ENCODE results near the gene ULK4.

ULK4 gene

GRCh38 chr3:41248525-41248924, 713.4 kb downstream of the ULK4 start:
- H2AFZ ChIP-seq (ENCODE audit: low read length), result no peak overlapping the region
- TF ChIP-seq EZH2phosphoT487 (IDR thresholded peaks at IDR 0.05; ENCODE audit: borderline replicate concordance) (no peak), CTCF (conservative IDR thresholded peaks at IDR 0.05; ENCODE audit: low read length) (no peak)
- H3K9me2 ChIP-seq (replicated peaks; ENCODE audit: low read depth, low read length), result no peaks in the 10 kb centered on the region
- H4K20me1 ChIP-seq (ENCODE audit: insufficient read depth, low read length, poor library complexity, severe bottlenecking), result no peaks in the 10 kb centered on the region
- no peaks in the 10 kb centered on the region for H3K9me3 ChIP-seq (ENCODE audit: insufficient read depth, low read depth, low read length)
- H3K9ac ChIP-seq (ENCODE audit: low read depth, low read length, poor library complexity, severe bottlenecking), result no peak overlapping the region
- H3K4me1 ChIP-seq (ENCODE audit: insufficient read depth, low read length, poor library complexity, severe bottlenecking), result no peaks in the 10 kb centered on the region
- H3F3A ChIP-seq (ENCODE audit: low read depth), result no peaks in the 10 kb centered on the region
- no peaks in the 10 kb centered on the region for H3K79me2 ChIP-seq (ENCODE audit: insufficient read depth, low read length)
- H3K36me3 ChIP-seq (ENCODE audit: insufficient read depth, low read length), result peaks cover 5% of the 10 kb centered on the region; the same call in 1 of the 2 replicates
- H3K27me3 ChIP-seq (ENCODE audit: insufficient read depth, low read length, poor library complexity, severe bottlenecking), result no peaks in the 10 kb centered on the region
- H3K4me3 ChIP-seq (ENCODE audit: low read length, poor library complexity, severe bottlenecking), result no peak overlapping the region
- H3K4me2 ChIP-seq (ENCODE audit: low read depth, low read length, poor library complexity, severe bottlenecking), result no peak overlapping the region

- no peaks in the 10 kb centered on the region for H3K79me2 ChIP-seq (ENCODE audit: insufficient read depth, low read length)
- no peaks in the 10 kb centered on the region for H3K4me1 ChIP-seq (ENCODE audit: insufficient read depth, low read length, poor library complexity, severe bottlenecking)
- H3K4me3 ChIP-seq (ENCODE audit: low read length, poor library complexity, severe bottlenecking), result no peak overlapping the region
- H3K36me3 ChIP-seq (ENCODE audit: insufficient read depth, low read length), result peaks cover 5% of the 10 kb centered on the region; the same call in 1 of the 2 replicates
- H3K4me2 ChIP-seq (ENCODE audit: low read depth, low read length, poor library complexity, severe bottlenecking), result no peak overlapping the region
- no peak overlapping the region for H2AFZ ChIP-seq (ENCODE audit: low read length)
- no peaks in the 10 kb centered on the region for H3F3A ChIP-seq (ENCODE audit: low read depth)
- no peaks in the 10 kb centered on the region for H3K9me2 ChIP-seq (replicated peaks; ENCODE audit: low read depth, low read length)
- H4K20me1 ChIP-seq (ENCODE audit: insufficient read depth, low read length, poor library complexity, severe bottlenecking), result no peaks in the 10 kb centered on the region
- H3K9ac ChIP-seq (ENCODE audit: low read depth, low read length, poor library complexity, severe bottlenecking), result no peak overlapping the region
- no peaks in the 10 kb centered on the region for H3K27me3 ChIP-seq (ENCODE audit: insufficient read depth, low read length, poor library complexity, severe bottlenecking)
- H3K9me3 ChIP-seq (ENCODE audit: insufficient read depth, low read depth, low read length), result no peaks in the 10 kb centered on the region
- TF ChIP-seq CTCF (conservative IDR thresholded peaks at IDR 0.05; ENCODE audit: low read length) (no peak), EZH2phosphoT487 (IDR thresholded peaks at IDR 0.05; ENCODE audit: borderline replicate concordance) (no peak)
These were observed 714.6 kb downstream of the ULK4 start for GRCh38 chr3:41247055-41248004.

- H3K4me3 ChIP-seq (ENCODE audit: low read length, poor library complexity, severe bottlenecking), result no peak overlapping the region
- no peak overlapping the region for H3K4me2 ChIP-seq (ENCODE audit: low read depth, low read length, poor library complexity, severe bottlenecking)
- no peaks in the 10 kb centered on the region for H3K9me2 ChIP-seq (replicated peaks; ENCODE audit: low read depth, low read length)
- no peak for TF ChIP-seq EZH2phosphoT487 (IDR thresholded peaks at IDR 0.05; ENCODE audit: borderline replicate concordance)
- no peak for TF ChIP-seq CTCF (conservative IDR thresholded peaks at IDR 0.05; ENCODE audit: low read length)
- H2AFZ ChIP-seq (ENCODE audit: low read length), result no peak overlapping the region
- no peaks in the 10 kb centered on the region for H3K4me1 ChIP-seq (ENCODE audit: insufficient read depth, low read length, poor library complexity, severe bottlenecking)
- H3K36me3 ChIP-seq (ENCODE audit: insufficient read depth, low read length), result peaks cover 30% of the 10 kb centered on the region
- no peaks in the 10 kb centered on the region for H3K27me3 ChIP-seq (ENCODE audit: insufficient read depth, low read length, poor library complexity, severe bottlenecking)
- no peak overlapping the region for H3K9ac ChIP-seq (ENCODE audit: low read depth, low read length, poor library complexity, severe bottlenecking)
- no peaks in the 10 kb centered on the region for H3K9me3 ChIP-seq (ENCODE audit: insufficient read depth, low read depth, low read length)
- no peaks in the 10 kb centered on the region for H4K20me1 ChIP-seq (ENCODE audit: insufficient read depth, low read length, poor library complexity, severe bottlenecking)
- no peaks in the 10 kb centered on the region for H3K79me2 ChIP-seq (ENCODE audit: insufficient read depth, low read length)
- H3F3A ChIP-seq (ENCODE audit: low read depth), result no peaks in the 10 kb centered on the region
These were observed 717.1 kb downstream of the ULK4 start for GRCh38 chr3:41244620-41245336.
